ENCODE results near the gene POLR2B.
"Not testable (repeated sequence)": the region's sequence is repeated elsewhere in the genome, so short reads cannot be mapped to it uniquely, and the experiment has no call there.

The POLR2B gene

DNA sequence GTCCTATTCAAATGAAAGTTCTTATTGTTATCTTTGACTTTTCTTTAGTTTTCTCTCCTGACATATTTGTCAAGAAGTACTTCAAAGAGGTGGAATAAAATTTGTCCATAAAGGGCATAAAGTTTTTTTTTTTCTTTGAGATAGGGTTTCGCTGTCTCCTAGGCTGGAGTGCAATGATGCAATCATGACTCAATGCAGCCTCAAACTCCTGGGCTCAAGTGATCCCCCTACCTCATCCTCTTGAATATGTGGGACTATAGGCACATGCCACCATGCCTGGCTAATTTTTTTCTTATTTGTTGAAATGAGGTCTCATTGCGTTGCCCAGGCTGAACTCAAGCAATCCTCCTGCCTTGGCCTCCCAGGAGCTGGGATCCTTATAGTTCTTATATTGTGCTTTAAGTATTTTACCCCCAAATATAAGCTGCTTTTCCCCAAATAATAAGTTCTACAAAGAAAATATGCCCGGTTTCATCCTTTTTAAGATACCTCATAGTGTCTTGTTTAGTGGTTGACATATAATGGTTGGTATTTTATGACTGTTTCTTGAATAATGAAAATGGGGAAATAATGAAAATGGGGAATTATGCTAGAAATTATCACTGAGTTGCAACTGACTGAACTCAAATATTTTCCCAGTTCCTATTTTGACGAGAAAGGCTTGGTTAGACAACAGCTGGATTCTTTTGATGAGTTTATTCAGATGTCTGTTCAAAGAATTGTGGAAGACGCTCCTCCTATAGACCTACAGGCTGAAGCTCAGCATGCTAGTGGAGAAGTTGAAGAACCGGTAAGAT, 11.6 kb downstream of the POLR2B start:
- DNase-seq: no peak

DNA sequence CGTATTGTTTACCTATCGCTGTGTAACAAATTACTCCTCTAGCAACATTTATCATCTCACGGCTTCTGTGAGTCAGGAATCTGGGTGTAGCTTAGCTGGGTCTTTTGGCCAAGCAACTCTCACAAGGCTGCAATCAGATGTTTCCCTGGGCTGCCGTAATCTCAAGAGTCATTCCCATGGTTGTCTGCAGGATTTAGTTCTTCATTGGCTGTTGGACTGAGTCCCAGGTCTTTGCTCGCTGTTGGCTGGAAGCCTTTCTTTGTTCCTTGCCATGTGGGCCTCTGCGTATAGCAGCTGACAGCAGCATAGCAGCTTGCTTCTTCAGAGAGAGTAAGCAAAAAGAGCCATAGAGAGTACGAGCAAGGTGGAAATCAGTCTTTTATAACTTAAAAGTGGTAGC, 16.8 kb downstream of the POLR2B start:
- DNase-seq: no peak

DNA sequence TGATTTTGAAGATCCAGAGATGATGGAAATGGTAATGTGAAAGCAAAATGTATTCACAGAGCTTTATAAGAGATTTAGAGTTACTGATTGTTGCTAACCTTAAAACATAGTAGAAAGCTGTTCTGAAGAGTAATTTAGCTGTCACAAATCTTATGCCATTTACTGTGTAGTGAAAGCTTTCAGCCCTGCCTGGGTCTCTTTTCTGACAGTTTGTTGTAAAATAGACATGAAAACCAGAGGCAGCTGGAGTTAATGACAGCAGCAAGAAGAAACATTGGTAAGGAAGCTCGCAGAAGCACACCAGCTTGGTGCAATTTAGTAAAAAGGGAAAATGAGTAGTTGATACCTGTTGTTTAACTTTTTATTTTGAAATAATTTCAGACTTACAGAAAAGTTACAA, 21.1 kb downstream of the POLR2B start:
- DNase-seq: no peak

DNA sequence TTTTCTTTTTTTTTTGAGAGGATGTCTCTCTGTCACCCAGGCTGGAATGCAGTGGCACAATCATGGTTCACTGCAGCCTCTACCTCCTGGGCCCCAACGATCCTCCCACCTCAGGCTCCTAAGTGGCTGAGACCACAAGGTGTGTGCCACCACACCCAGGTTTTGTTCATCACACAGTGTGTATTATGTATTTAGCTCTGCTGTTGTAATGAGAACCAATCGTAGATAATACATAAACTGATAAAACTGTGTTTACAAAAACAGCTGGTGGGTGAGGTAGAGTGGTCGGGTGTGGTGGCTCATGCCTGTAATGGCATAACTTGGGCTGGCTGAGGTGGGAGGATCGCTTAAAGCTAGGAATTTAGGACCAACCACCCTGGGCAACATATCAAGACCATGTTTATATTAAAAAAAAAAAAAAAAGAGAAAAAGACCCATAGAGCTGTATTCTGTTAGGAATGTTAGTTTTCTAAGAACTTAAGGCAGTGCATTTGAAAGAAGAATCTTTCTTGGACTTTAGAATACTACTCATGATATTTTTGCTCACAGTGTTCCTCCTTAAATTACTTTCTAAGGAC, 34.9 kb downstream of the POLR2B start:
- DNase-seq: no peak

DNA sequence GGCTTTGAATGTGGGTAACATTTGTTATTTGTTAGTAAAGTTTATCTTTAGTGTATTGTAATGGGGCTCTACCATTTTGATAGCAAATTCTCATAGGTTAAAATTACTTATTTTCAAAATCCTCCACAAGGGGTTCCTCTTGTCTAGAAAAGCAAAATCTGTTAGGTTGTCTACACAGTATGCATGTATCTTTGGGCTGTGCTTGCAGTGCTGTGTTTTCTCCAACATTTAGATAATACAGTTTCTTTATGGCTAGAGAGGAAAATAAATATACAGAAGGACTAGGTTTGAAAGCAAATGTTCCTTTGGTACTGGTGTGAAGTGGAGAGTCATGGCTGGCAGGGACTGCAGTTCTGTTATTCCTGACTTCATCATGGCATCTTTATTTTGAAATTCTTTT, 40.3 kb downstream of the POLR2B start:
- DNase-seq: no peak

DNA sequence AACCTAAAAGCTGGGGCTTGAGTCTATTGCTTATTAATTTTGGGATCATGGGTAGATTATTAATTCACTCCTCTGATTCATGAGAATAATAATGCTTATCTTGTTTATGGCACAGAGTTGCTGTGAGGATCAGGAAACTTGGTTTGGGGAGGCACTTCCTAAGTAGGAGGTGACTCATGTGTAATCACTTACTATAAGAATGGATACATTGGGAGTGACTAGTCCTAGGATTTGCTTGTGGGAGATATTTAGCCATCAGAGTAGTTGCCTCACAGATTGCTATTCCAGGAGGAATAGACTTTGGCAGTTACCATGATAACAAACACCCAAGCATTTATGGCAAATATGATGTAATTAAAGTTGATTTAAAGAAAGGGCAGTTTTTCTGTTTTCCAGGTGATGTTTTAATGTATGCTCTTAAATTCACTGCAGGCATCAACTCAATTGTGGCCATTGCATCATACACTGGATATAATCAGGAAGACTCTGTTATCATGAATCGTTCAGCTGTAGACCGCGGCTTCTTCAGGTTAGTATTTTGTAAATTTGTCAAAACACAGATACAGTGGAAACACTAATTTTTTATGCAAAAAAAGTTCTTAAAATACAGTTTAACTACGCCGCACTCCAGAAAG, 41.9 kb downstream of the POLR2B start:
- no peak for DNase-seq

DNA sequence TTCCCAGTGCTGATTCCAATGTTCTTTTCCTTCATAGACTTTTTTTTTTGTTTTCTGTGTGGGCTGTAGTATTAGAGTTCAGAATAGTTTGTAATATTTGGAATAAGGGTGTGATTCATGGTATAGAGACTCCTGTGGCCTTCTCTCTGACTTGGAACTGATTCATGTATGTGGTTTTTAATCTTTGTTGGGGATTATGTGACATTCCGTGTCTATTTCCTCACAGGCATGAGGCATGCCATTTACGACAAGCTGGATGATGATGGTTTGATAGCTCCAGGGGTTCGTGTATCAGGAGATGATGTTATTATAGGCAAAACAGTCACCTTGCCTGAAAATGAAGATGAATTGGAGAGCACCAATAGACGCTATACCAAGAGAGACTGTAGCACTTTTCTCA, 44.4 kb downstream of the POLR2B start:
- no peak for DNase-seq

DNA sequence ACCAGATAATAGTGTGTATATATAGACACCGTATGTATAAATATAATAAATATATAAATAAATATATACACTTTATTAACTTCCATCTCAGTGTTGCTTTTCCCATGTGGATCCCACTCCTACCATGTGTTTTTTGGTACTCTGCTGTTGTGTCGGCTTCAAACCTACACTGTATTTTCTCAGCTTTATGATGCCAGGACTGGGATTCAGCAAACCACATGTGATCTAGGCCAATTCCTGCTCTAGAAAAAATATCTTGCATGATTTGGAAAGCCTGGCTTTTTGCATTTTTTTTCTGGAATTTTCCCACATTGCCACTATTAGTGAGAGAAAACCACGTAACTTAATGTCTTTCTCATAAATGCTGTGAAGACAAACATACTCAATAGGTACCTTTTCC, 55.8 kb downstream of the POLR2B start:
- no peak for DNase-seq

DNA sequence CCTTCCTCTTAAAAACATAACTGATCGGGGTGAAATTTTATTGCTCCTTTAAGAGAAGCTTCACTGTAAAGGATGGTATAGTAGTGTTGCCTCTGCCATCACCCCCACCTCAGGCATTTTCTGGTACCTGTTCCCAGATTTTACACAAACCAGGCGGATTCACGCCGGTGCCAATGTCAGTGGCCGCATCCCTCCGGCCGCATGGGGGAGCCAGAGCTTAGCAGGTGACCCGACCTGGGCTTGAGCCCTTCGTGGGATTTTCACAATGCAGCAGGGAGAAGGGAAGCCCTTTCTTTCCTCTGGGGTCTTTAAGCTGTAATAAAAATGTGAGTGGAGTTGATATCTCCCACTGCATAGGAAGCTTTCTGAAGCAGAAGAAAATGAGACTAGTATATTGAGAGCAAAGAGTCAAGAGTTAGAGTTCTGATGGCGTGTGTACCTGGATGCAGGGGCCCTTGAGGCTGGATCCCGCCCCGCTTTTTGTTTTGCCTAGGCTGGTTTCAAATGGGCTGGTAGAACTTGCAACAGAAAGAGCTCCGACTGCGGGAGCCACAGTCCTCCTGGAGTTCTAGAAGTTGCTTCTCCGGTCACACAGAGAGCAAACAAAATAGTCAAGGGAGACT, 59.4 kb downstream of the POLR2B start:
- no peak for DNase-seq

DNA sequence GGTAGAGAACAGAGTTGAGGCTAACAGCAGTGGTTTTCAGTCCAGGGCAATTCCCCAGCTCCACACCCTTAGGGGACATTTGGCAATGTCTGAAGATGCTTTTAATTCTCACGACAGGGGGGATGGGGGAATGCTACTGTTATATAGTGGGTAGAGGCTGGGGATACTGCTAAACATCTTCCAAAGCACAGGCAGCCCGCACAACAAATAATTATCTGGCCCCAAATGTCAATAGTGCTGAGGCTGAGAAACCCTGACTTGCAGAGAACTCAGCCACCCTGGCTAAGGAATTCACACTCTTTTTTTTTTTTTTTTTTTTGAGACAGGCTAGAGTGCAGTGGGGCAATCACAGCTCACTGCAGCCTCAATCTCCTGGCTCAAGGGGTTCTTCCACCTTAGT, 60.6 kb downstream of the POLR2B start:
- DNase-seq: no peak

DNA sequence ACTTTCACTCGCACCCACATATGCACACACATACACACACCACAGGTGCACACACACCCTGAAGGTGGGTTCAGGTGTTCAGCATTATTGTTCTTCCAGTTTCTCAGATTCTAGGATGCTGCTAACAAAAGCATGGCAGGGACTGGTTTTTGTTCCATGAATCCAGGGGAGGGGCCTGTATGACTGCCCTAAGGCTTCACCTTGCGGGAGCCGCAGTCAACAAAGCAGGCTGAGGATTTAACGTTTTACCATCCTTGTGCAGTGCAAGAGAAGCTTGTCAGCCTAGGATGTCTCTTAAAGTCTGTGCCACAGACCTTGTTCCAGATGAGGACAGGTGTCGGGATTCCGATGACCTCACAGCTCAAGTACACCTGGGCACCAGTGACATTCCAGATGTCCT, 61.8 kb downstream of the POLR2B start:
- no peak for DNase-seq

DNA sequence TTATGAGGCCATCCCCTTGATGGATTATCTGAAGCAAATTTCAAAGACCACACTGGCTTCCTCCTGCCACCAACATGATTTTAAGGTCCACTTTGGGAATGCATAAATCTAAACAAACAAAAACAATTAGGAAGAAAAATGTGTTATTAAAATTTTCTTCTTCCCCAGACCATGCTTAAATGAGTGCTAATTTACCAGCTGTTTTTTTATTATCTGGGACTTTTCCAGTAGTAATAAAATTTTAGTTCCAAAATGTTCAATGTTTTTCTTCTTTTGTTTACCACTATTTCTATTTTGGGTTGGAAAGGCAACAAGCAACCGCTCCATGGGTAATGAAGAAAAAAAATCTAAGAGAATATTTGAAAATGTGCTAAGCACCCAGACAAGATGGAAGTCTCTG, 62.3 kb downstream of the POLR2B start:
- no peak for DNase-seq

DNA sequence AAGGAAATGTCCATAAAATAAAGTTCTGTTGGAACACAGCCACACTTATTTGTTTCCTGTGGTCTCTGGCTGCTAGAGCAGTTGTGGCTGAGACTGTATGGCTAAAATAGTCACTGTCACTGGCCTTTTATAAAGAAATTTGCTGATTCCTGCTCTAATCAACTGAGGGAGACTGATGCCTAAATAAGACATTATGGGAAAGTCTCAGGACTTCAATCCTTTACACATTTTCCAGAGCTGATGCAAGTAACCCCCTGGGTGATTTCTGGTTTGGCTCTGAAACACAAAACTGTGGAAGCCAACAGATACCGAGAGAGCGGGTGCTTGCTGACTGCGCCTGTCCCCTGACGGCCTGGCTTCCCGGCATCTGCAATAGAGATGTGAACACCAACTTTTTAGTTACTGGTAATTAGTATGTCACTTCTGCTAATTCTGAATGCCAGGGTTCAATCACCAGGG, 64.0 kb downstream of the POLR2B start:
- DNase-seq: no peak

DNA sequence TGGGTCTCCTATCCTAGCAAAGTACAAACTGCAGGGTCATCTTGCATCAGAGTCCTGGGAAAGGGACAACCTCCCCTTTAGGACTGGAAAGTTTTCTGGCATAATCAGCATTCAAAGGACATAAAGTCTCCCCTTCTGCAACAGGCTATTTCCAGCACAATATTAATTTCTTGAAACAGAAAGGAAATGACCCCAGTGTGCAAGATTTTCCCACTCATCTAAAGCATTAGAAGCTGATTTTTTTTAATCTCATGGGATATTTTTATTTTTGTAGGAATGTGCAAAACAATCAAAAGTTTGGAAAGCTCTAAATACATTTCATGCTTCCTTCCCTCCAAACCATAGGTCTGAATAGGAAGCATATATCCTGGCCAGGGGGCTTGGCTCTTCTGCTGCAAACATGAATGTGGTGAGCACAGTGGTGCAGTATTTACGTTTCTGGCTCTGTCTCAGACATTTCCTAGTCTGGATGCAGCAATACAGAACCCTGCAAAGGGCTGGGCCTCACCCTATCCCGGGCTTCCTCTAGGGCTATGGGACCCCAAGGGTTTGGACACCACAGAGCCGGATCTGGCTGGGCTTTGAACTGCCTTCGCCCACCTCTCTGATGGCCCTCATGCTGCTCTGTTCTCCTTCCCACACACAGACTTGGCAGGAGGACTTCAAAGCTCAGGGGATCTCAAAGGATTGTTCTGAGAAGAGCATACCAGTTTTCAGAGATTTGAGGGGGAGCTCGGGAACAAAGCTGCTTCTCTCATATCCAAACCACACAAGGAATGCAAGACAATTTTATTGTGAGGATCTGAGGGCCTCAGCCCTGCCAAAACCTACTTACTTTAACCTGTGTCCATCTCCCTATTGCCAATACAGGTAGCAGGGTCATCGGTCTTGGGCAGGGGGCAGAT, 64.9 kb downstream of the POLR2B start:
- no peak for DNase-seq

DNA sequence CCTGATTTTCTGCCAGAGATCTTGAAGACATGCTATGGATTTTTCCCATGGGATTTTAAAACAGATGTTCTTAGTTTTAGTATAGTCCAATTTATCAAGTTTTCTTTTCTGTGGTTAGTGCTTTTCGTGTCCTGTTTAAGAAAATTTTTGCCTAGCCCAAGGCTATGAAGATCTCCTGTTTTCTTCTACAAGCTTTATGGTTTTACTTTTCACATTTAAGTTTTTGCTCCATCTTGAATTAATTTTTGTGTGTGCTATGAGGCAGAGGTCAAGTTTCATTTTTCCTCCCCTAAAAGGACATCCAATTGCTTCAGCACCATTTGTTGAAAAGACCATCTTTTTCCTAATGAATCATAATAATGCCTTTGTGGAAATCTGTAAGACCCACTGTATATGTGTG, 65.6 kb downstream of the POLR2B start:
- DNase-seq: no peak

DNA sequence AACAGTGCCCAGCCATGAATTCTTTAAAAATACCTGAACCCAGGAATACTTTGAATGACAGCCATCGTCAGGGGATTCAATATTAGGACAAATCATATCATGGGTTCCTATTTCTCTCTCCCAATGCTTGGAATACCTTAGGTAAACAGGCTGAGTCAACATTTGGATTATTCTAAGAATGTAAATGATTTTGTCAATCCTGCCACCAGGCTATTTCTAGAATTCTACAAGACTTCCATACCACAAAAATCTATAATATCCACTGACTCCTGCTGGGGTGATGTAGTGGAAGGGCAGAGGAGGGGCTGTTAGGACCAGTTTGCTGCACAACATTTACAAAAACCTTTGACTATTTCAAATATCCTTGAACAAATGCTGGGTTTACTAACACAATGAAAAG, 66.3 kb downstream of the POLR2B start:
- no peak for DNase-seq

DNA sequence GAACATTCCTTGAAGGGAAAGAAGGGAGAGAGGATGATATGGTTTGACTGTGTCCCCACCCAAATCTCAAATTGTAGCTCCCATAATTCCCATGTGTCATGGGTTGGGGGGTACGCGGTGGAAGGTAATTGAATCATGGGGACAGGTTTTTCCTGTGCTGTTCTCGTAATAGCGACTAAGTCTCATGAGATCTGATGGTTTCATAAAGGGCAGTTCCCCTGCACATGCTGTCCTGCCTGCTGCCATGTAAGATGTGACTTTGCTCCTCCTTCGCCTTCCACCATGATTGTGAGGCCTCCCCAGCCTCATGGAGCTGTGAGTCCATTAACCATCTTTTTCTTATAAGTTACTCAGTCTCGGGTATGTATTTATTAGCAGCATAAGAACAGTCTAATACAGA, 68.3 kb downstream of the POLR2B start:
- not testable (repeated sequence) for DNase-seq

DNA sequence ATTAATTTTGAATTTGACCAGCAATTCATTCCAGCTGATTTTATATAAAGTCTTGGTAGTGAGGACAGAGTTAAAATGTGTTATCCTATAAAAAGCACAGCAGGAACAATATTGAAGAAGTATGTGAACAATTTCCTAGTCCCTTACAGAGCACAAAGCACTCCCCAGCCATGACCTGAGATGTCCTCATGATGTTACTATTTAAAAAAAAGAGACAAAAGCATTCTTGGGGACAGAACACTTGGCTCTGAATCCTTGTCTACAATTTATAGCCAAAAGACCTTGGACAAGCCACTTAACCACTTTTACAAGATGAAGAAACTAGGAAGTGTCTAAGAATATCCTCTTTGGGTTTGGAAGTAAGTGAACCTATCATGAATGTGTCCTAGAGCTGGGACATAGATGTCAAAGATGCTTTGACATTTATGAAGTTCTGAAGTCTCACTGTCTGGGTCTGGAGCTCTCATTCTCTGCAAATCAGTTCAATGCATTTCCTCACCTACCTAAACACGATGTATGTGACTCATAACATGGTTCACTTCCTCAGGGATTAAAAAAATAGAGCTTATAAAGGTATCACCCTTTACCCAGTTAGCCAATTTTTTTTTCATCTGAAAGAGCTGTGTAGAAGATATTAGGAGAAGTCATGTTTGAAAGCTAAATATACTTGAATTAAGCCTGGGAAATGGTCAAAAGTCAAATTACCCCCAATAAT, 70.1 kb downstream of the POLR2B start:
- DNase-seq: no peak

DNA sequence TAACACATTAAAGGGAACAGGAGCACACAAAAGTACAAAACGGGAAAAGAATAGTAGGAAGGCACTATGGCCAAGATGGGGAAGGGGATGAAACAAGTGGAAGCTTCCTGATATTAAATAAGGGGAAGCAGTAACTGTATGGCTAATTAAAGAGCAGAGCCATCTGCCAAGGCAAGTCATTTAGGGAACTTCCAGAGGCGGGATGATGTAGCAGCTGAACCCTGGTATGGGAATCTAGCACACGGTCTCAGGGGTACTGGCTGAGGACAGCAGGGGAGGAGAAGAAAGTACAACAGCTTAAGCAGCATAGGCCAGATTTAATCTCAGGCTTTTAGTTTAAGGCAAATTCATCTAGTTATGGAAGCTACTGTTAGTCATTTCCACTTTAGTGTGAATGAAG, 72.4 kb downstream of the POLR2B start:
- no peak for DNase-seq

DNA sequence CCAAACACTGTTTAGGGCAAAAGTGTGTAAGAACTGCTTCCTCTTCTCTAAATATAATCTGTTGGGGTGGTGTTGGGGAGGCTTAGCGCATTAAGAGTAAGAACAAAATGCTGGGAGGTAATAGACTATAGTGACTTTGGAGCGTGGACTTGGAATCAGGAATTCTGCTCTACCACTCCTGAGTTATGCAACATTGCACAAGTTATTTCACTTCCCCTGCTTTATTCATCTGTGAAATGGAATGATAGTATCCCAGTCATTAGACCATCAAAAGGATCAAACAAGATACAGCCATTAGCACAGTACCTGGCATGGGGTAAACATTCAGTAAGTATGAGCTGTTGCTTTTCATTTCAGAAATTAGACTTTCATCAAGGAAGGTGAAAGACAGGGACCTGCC, 72.8 kb downstream of the POLR2B start:
- DNase-seq: no peak

DNA sequence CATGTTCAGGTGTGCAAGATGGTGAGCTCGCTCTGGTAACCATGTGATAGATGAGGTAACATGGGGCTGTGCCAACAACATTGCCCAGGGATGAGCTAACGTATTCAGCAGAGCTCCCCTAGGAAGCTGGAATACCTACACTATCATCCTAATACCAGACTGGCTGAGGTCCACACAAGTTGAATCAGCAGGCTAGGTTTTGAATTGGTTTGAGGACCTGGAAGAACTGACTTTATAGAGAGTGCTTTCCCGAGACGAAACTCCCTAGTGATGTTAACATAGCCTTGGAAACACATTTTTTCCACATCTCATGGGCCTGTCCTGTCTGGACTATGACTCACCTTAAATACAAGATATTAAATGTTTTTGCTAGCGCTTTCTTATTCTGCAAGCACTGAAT, 74.8 kb downstream of the POLR2B start:
- no peak for DNase-seq

DNA sequence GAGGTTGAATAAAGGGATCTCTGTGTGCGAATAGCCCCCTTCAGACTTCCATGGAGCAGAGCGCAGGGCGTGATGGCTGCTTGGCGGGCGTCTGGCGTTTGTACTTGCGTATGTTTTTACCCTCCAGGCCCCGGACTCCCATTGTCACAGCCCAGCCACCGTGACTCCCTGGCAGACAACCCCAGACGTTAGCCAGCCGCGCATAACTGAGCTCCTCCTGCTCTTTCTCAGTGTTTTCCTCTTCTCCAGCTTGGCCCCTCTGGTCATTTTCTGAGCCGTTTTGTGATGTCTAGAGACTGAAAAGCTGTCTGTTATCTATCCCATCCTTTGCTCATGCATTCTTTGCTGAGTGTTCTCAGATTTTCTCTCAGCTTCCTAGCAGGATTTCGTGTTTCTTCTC, 77.2 kb downstream of the POLR2B start:
- no peak for DNase-seq
